Activated effector memory CD4-positive, alpha-beta T cell treated with anti-CD3 and anti-CD28 coated beads, Interleukin-2, amount 50 U/mL, for 16 hours (primary cell): Measurements from ENCODE around the gene PTPRD.
"Not testable (repeated sequence)": the region's sequence is repeated elsewhere in the genome, so short reads cannot be mapped to it uniquely, and the experiment has no call there.

ENCODE experiments used
- DNase-seq: peaks from one replicate; pipeline ENCODE4 v3.0.0-alpha.2; 2020

Gene PTPRD

GRCh38 chr9:9426454-9426853, 1186.3 kb downstream of the PTPRD start:
- DNase-seq: not testable (repeated sequence)

- no peak for DNase-seq
Measured at GRCh38 chr9:9412241-9412640, 1200.6 kb downstream of the PTPRD start.

GRCh38 chr9:9410736-9411135, 1202.1 kb downstream of the PTPRD start:
- DNase-seq: no peak

- DNase-seq: no peak
Measured at GRCh38 chr9:9399982-9400381, 1212.8 kb downstream of the PTPRD start.

- no peak for DNase-seq
Measured at GRCh38 chr9:9396518-9396917, 1216.3 kb downstream of the PTPRD start.

- DNase-seq: no peak
Measured at GRCh38 chr9:9395539-9395938, 1217.3 kb downstream of the PTPRD start.

- no peak for DNase-seq
Measured at GRCh38 chr9:9392755-9393154, 1220.0 kb downstream of the PTPRD start.

- no peak for DNase-seq
Measured at GRCh38 chr9:9389904-9390303, 1222.9 kb downstream of the PTPRD start.

GRCh38 chr9:9387511-9388115, 1225.2 kb downstream of the PTPRD start:
- DNase-seq: no peak

GRCh38 chr9:9362332-9362731, 1250.5 kb downstream of the PTPRD start:
- DNase-seq: no peak

GRCh38 chr9:9352877-9353481, 1259.8 kb downstream of the PTPRD start:
- no peak for DNase-seq

- no peak for DNase-seq
Measured at GRCh38 chr9:9341203-9341602, 1271.6 kb downstream of the PTPRD start.

GRCh38 chr9:9337129-9337528, 1275.7 kb downstream of the PTPRD start:
- DNase-seq: no peak

- DNase-seq: no peak
Measured at GRCh38 chr9:9326749-9327148, 1286.1 kb downstream of the PTPRD start.

GRCh38 chr9:9319007-9319406, 1293.8 kb downstream of the PTPRD start:
- DNase-seq: no peak

- DNase-seq: not testable (repeated sequence)
Measured at GRCh38 chr9:9310743-9311142, 1302.1 kb downstream of the PTPRD start.

GRCh38 chr9:9305600-9305999, 1307.2 kb downstream of the PTPRD start:
- DNase-seq: no peak

- DNase-seq: no peak
Measured at GRCh38 chr9:9299134-9299533, 1313.7 kb downstream of the PTPRD start.

- no peak for DNase-seq
Measured at GRCh38 chr9:9286001-9286400, 1326.8 kb downstream of the PTPRD start.

GRCh38 chr9:9284201-9284600, 1328.6 kb downstream of the PTPRD start:
- no peak for DNase-seq

GRCh38 chr9:9283159-9283986, 1329.4 kb downstream of the PTPRD start:
- DNase-seq: no peak

GRCh38 chr9:9275601-9276000, 1337.2 kb downstream of the PTPRD start:
- DNase-seq: no peak

- DNase-seq: no peak
Measured at GRCh38 chr9:9257999-9258498, 1354.8 kb downstream of the PTPRD start.

GRCh38 chr9:9246726-9247125, 1366.1 kb downstream of the PTPRD start:
- no peak for DNase-seq
